Measurements from ENCODE around the gene DEPDC1B.
"Not testable (repeated sequence)": the region's sequence is repeated elsewhere in the genome, so short reads cannot be mapped to it uniquely, and the experiment has no call there.

DEPDC1B gene

DNA sequence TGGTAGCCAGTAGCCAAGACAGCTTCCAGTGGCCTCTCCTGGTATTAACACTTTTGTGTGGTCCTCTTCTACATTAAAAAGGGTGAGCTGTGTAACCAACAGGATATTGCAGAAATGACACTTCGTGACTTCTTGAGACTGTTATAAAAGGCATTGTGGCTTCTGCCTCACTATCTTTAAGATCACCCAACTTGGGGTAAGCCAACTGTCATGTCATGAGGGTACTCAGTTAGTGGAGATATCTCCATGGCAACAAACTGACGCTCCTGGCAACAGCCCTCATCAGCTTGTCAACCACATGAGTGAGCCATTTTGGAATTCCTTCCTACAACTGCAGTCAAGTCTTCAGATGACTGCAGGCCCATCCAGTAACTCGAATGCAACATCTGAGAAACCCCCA, 121.7 kb downstream of the DEPDC1B start:
- no peak for DNase-seq

DNA sequence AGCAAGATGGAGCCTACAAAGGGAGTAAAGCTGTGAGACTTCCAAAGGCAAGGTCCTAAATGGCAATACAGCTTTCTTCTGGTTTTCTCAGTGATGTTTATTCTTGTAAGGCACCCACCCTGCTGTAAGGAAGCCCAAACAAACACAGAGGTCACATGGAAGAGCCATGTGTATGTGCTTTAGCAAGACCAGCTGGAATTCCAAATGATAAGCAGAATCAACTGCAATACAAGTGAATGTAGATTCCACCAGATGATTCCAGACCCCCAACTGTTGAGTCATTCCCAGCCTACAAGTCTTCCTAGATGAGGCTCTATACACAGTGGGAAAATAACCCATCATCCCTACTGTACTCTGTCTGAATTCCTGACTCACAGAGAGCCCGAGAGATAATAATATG, 122.8 kb downstream of the DEPDC1B start:
- no peak for DNase-seq

DNA sequence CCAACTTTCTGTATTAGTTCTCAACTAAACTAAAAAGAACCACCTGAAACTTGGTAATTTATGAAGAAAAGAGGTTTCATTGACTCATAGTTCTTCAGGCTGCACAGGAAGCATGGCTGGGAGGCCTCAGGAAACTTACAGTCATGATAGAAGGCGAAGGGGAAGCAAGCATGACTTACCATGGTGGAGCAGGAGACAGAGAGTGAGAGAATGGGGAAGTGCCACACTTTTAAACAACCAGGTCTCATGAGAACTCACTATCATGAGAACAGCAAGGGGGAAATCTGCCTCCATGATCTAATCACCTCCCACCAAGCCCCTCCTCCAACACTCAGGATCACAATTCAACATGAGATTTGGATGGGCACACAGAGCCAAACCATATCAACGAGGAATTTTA, 123.5 kb downstream of the DEPDC1B start:
- DNase-seq: no peak

DNA sequence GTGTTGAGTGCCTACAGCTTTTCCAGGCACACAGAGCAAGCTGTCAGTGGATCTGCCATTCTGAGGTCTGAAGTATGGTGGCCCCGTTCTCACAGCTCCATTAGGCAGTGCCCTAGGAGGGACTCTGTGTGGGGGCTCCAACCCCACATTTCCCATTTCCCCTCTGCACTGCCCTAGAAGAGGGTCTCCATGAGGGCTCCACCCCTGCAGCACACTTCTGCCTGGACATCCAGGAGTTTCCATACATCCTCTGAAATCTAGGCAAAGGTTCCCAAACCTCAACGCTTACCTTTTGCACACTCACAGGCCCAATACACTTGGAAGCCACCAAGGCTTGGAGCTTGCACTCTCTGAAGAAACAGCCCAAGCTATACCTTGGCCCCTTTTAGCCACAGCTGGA, 131.3 kb downstream of the DEPDC1B start:
- DNase-seq: no peak

DNA sequence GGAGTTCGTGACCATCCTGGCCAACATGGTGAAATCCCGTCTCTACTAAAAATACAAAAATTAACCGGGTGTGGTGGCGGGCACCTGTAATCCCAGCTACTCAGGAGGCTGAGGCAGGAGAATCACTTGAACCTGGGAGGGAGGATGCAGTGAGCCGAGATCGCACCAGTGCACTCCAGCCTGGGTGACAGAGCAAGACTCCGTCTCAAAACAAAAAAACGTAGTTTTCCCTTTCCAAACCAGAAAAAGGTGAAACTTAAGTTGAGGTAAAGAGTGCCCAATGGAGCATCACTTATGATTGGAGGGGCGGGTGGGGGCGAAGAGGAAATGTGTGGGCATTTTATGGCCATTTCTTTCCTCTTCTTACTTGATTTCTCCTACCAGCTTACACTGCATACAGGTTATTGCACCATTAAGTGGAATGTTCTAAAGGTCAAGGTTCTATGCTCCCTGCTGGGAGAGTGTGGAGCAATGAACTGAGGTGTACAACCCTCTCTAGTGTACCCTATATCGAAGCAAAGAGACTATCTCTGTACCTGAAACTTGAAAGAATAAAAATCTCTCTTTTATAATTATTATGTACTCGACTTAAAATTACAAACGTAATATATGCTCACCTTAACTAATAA, 136.2 kb downstream of the DEPDC1B start:
- DNase-seq: no peak

DNA sequence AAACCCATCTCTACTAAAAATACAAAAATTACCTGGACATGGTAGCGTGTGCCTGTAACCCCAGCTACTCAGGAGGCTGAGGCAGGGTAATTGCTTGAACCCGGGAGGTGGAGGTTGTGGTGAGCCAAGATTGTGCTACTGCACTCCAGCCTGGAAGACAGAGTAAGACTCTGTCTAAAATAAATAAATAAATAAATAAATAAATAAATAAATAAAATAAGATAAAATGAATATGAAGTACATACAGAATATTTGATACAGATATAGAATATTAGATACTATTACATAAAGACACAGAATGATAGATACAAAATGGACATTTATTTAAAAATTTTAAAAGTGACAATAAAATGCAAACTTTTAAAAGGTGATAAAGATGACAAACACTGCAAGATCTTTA, 146.7 kb downstream of the DEPDC1B start:
- not testable (repeated sequence) for DNase-seq

DNA sequence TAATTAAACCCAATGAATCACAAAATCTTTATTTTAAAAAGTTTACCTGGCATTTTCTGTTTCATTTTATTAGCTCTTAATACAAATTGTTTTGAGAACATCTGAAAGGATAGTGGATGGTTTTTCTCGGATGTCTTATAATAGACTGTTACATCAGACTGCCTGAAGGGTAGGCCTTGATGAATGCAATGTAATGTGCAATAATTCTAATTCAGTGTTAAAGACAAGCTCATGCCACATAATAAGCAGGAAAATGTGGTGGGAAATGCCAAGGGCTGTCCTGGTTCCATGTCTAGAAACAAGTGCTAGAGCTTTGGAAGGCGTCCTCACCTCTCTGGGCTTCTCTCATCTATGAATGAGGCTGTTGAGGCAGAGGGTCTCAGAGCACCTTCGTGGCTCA, 148.1 kb downstream of the DEPDC1B start:
- no peak for DNase-seq

DNA sequence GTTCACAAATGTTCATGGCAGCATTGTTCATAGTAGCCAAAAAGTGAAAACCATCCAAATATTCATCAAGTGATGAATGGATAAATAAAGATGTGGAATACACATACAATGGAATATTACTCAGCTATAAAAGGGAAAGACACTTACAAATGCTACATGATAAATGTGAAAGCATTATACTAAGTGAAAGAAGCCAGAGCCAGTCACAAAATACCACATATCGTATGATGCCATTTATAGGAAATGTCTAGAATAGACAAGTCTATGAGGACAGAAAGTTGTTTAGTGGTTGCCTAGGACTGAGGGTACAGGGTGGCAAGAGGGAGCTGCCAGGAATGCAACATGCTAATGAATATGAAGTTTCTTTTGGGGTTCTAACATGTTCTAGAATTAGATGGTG, 148.7 kb downstream of the DEPDC1B start:
- DNase-seq: no peak

DNA sequence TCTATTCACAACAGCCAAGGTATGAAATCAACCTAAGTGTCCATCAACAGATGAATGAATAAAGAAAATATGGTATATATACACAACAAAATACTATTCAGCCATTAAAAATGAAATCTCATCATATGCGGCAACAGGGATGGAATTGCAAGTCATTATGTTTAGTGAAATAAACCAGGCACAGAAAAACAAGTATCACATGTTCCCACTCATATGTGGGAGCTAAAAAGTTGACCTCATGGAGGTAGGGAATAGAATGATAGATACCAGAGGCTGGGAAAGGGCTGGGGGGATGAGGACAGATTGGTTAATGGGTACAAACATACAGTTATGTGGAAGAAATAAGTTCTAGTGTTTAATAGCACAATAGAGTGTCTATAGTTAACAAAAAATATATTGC, 149.7 kb downstream of the DEPDC1B start:
- DNase-seq: no peak

DNA sequence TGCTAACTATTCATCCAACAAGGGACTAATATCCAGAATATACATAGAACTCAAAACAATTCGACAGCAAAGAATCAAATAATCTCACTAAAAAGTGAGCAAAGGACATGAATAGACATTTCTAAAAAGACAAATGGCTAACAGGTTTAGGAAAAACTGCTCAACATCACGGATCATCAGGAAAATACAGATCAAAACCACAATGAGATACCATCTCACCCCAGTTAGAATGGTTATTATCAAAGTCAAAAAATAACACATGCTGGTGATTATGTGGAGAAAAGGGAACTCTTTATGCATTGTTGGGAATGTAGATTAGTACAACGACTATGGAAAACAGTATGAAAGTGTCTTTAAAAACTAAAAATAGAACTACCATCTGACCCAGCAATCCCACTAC, 150.1 kb downstream of the DEPDC1B start:
- DNase-seq: no peak
